Measurements from ENCODE around the gene HOXB8.

The HOXB8 gene

DNA sequence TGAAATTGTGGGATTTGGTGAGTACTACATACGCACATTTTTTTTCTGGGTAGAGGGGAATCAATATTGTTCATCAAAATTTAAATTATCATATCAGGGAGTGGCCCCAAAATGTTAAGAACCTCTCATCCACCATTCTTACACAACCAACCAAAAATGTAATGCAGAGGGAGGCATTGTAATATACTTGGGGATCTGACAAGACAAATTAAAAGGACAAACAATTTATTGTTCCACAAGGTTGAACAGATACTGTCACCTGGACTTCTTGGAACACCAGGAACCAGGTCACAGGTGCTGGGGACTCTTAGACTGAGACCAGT is 25.7 kb upstream of the HOXB8 start:
- Histone ChIP-seq H3F3A (ENCODE audit: insufficient read depth, low read length) (no peaks in the 10 kb centered on the region), H3K27me3 (ENCODE audit: insufficient read depth, low read length) (0 out of 2 replicates have a peak, but pooled peaks cover 5% of the 10 kb centered on the region), H3K9me3 (ENCODE audit: low read length) (no peaks in the 10 kb centered on the region), H3K4me1 (ENCODE audit: insufficient read depth, low read length, severe bottlenecking) (no peaks in the 10 kb centered on the region), H3K4me2 (ENCODE audit: low read length) (no peak overlapping the region), H3K36me3 (ENCODE audit: insufficient read depth, low read length) (no peaks in the 10 kb centered on the region), H3K9ac (ENCODE audit: low read length) (no peak overlapping the region), H3K4me3 (ENCODE audit: low read depth, low read length, poor library complexity, severe bottlenecking) (no peak overlapping the region), H4K20me1 (ENCODE audit: insufficient read depth, low read length) (no peaks in the 10 kb centered on the region), H2AFZ (ENCODE audit: low read length) (no peak overlapping the region), H3K27ac (ENCODE audit: low read depth, low read length, poor library complexity, severe bottlenecking) (no peak overlapping the region), H3K79me2 (ENCODE audit: insufficient read depth, low read length) (no peaks in the 10 kb centered on the region), H3K9me2 (ENCODE audit: low read depth, low read length) (no peaks in the 10 kb centered on the region)
- TF ChIP-seq, protein P1, sequence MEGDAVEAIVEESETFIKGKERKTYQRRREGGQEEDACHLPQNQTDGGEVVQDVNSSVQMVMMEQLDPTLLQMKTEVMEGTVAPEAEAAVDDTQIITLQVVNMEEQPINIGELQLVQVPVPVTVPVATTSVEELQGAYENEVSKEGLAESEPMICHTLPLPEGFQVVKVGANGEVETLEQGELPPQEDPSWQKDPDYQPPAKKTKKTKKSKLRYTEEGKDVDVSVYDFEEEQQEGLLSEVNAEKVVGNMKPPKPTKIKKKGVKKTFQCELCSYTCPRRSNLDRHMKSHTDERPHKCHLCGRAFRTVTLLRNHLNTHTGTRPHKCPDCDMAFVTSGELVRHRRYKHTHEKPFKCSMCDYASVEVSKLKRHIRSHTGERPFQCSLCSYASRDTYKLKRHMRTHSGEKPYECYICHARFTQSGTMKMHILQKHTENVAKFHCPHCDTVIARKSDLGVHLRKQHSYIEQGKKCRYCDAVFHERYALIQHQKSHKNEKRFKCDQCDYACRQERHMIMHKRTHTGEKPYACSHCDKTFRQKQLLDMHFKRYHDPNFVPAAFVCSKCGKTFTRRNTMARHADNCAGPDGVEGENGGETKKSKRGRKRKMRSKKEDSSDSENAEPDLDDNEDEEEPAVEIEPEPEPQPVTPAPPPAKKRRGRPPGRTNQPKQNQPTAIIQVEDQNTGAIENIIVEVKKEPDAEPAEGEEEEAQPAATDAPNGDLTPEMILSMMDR (IDR thresholded peaks at IDR 0.05; ENCODE audit: low read length): no peak

DNA sequence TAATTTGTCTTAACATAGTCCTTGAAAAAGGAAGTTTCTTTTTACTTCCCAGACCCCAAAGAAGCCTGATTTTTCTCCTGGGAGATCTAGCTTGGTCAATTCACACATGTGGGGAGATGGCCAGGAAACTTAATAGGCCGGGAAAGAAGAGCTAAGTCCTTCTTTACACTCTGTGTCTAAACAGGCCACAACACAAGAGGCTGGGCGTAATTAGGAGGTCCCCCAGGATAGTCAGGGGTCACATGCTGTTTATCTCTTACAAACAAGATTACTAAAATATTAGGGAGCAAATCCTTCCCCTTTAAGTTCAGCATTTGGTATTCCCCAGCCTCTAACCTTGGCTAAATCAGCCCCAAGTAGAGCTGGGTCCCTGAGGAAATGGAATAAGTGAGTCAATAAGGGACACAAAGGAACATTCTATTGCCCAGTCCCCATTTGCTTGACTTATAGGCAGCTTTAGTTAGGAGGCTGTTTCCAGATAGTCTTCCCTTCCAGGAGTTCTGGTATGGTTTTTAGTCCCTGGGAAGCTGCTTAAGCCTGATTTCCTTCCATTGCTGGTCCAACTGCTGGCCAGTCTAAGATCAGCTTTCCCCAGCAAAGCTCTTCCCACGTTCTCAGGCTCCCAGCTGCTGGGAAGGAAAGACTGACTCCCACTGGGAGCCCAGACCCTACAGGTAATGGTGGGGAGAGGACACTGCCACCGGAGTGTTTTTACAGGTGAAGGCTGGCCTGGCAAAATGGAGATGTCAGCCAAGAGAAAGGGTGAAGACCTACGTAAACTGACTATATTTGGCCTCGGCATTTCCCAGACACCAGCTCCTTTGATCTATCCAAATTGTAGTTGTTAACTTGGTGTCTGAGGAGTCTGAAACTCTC is 25.1 kb upstream of the HOXB8 start:
- H3K4me3 ChIP-seq (ENCODE audit: low read depth, low read length, poor library complexity, severe bottlenecking): no peak overlapping the region
- H3K79me2 ChIP-seq (ENCODE audit: insufficient read depth, low read length): no peaks in the 10 kb centered on the region
- H3K9ac ChIP-seq (ENCODE audit: low read length): no peak overlapping the region
- no peaks in the 10 kb centered on the region for H3K9me3 ChIP-seq (ENCODE audit: low read length)
- TF ChIP-seq, protein P1 (IDR thresholded peaks at IDR 0.05; ENCODE audit: low read length): no peak
- no peak for TF ChIP-seq EZH2 (IDR thresholded peaks at IDR 0.05; ENCODE audit: borderline replicate concordance, low read length)
- no peak overlapping the region for H2AFZ ChIP-seq (ENCODE audit: low read length)
- no peak overlapping the region for H3K4me2 ChIP-seq (ENCODE audit: low read length)
- no peaks in the 10 kb centered on the region for H4K20me1 ChIP-seq (ENCODE audit: insufficient read depth, low read length)
- H3K4me1 ChIP-seq (ENCODE audit: insufficient read depth, low read length, severe bottlenecking): no peaks in the 10 kb centered on the region
- H3K9me2 ChIP-seq (ENCODE audit: low read depth, low read length): no peaks in the 10 kb centered on the region
- no peaks in the 10 kb centered on the region for H3K36me3 ChIP-seq (ENCODE audit: insufficient read depth, low read length)
- H3K27me3 ChIP-seq (ENCODE audit: insufficient read depth, low read length): 0 out of 2 replicates have a peak, but pooled peaks cover 8% of the 10 kb centered on the region
- no peak overlapping the region for H3K27ac ChIP-seq (ENCODE audit: low read depth, low read length, poor library complexity, severe bottlenecking)
- no peaks in the 10 kb centered on the region for H3F3A ChIP-seq (ENCODE audit: insufficient read depth, low read length)

DNA sequence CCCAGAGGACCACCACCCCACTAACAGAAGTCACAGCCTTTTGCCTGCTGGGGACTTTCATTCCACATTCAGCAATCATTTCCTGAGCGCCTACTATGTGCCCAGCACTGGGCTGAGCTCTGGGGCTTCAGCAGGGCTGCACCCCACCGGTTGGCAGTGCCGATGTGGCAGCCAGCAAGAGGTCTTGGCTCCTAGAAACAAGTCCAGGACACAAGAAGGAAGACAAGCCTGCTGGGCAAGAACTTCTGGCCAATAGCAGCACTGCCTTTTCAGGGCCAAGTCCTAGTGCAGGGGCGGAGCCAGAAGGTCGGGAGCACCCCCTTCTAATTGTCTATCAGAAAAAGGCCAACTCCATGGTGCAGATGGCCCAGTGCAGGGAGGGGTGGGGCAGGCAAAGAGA is 24.0 kb upstream of the HOXB8 start:
- Histone ChIP-seq H3K79me2 (ENCODE audit: insufficient read depth, low read length) (no peaks in the 10 kb centered on the region), H3K9ac (ENCODE audit: low read length) (no peak overlapping the region), H3K4me3 (ENCODE audit: low read depth, low read length, poor library complexity, severe bottlenecking) (no peak overlapping the region), H2AFZ (ENCODE audit: low read length) (no peak overlapping the region), H3K36me3 (ENCODE audit: insufficient read depth, low read length) (no peaks in the 10 kb centered on the region), H3F3A (ENCODE audit: insufficient read depth, low read length) (no peaks in the 10 kb centered on the region), H3K9me2 (ENCODE audit: low read depth, low read length) (no peaks in the 10 kb centered on the region), H3K9me3 (ENCODE audit: low read length) (no peaks in the 10 kb centered on the region), H3K4me1 (ENCODE audit: insufficient read depth, low read length, severe bottlenecking) (no peaks in the 10 kb centered on the region), H3K27me3 (ENCODE audit: insufficient read depth, low read length) (peaks cover 11% of the 10 kb centered on the region; the same call in 1 of the 2 replicates), H4K20me1 (ENCODE audit: insufficient read depth, low read length) (no peaks in the 10 kb centered on the region), H3K27ac (ENCODE audit: low read depth, low read length, poor library complexity, severe bottlenecking) (no peak overlapping the region), H3K4me2 (ENCODE audit: low read length) (no peak overlapping the region)
- TF ChIP-seq EZH2 (IDR thresholded peaks at IDR 0.05; ENCODE audit: borderline replicate concordance, low read length): no peak
- TF ChIP-seq, protein P1 (IDR thresholded peaks at IDR 0.05; ENCODE audit: low read length): no peak

Data from OCI-LY1 (cell line).